HG03558 (cell line): ENCODE data around the gene RFXANK.
"Not testable (repeated sequence)": the region's sequence is repeated elsewhere in the genome, so short reads cannot be mapped to it uniquely, and the experiment has no call there.

Source experiments
- ATAC-seq: cut with Tn5 transposase; IDR thresholded peaks from one replicate; pipeline ENCODE4 v1.9.1; 2021; ENCODE audit warnings: moderate number of reproducible peaks; ENCODE audit not compliant: unreplicated experiment; ENCODE audit errors: extremely low read depth

RFXANK gene

GRCh38 chr19:19204181-19204580 lies 12.1 kb downstream of the RFXANK start:
- ATAC-seq = no peak

- no peak for ATAC-seq
These were observed 13.7 kb downstream of the RFXANK start for GRCh38 chr19:19205416-19206410.

- no peak for ATAC-seq
These were observed 14.9 kb downstream of the RFXANK start for GRCh38 chr19:19206938-19207337.

GRCh38 chr19:19207637-19208572 lies 15.8 kb downstream of the RFXANK start:
- no peak for ATAC-seq

- no peak for ATAC-seq
These were observed 17.3 kb downstream of the RFXANK start for GRCh38 chr19:19209372-19209771.

GRCh38 chr19:19211499-19212420 lies 19.7 kb downstream of the RFXANK start, which contains the start of gene NCAN:
Gene NCAN, plus strand, starts transcription at chr19:19211958. Its CDS starts 4,996 bp downstream, at chr19:19216954.
- ATAC-seq = no peak

- ATAC-seq = no peak
These were observed 20.9 kb downstream of the RFXANK start for GRCh38 chr19:19212916-19213315.

GRCh38 chr19:19213426-19214158 lies 21.5 kb downstream of the RFXANK start:
- ATAC-seq = no peak

GRCh38 chr19:19214159-19214490 lies 22.1 kb downstream of the RFXANK start:
- ATAC-seq = no peak

- no peak for ATAC-seq
These were observed 22.8 kb downstream of the RFXANK start for GRCh38 chr19:19214892-19215291.

- no peak for ATAC-seq
These were observed 23.7 kb downstream of the RFXANK start for GRCh38 chr19:19215792-19216191.

- no peak for ATAC-seq
These were observed 25.0 kb downstream of the RFXANK start for GRCh38 chr19:19217099-19217498.

GRCh38 chr19:19218911-19219310 lies 26.9 kb downstream of the RFXANK start:
- no peak for ATAC-seq

GRCh38 chr19:19221000-19221399 lies 28.9 kb downstream of the RFXANK start:
- ATAC-seq = not testable (repeated sequence)

- ATAC-seq = no peak
These were observed 31.0 kb downstream of the RFXANK start for GRCh38 chr19:19223060-19223459.

GRCh38 chr19:19223636-19224035 lies 31.6 kb downstream of the RFXANK start:
- ATAC-seq = no peak

- ATAC-seq = no peak
These were observed 32.2 kb downstream of the RFXANK start for GRCh38 chr19:19224150-19224851.

- ATAC-seq = no peak
These were observed 32.9 kb downstream of the RFXANK start for GRCh38 chr19:19224852-19225494.
